ENCODE measurements around the gene MYEF2.

GRCh38 chr15:48176957-48177356, 1.1 kb downstream of the MYEF2 start:
- no peak for TF ChIP-seq POLR2A (IDR thresholded peaks at IDR 0.05)
- no peak for TF ChIP-seq EP300 (IDR thresholded peaks at IDR 0.05)
- no peak for TF ChIP-seq CTCF (IDR thresholded peaks at IDR 0.05)

Measured in tibial nerve (tissue), 4 donors.